ENCODE measurements around the gene ARL1. TPM values are rescaled to one million over a fixed set of nuclear protein-coding genes. Genes with fewer than 3 reads are reported as not detected.
"Not testable (repeated sequence)": the region's sequence is repeated elsewhere in the genome, so short reads cannot be mapped to it uniquely, and the experiment has no call there.

ARL1 gene
- total RNA-seq = 29.4 and 37.3 TPM in 2 replicates

DNA sequence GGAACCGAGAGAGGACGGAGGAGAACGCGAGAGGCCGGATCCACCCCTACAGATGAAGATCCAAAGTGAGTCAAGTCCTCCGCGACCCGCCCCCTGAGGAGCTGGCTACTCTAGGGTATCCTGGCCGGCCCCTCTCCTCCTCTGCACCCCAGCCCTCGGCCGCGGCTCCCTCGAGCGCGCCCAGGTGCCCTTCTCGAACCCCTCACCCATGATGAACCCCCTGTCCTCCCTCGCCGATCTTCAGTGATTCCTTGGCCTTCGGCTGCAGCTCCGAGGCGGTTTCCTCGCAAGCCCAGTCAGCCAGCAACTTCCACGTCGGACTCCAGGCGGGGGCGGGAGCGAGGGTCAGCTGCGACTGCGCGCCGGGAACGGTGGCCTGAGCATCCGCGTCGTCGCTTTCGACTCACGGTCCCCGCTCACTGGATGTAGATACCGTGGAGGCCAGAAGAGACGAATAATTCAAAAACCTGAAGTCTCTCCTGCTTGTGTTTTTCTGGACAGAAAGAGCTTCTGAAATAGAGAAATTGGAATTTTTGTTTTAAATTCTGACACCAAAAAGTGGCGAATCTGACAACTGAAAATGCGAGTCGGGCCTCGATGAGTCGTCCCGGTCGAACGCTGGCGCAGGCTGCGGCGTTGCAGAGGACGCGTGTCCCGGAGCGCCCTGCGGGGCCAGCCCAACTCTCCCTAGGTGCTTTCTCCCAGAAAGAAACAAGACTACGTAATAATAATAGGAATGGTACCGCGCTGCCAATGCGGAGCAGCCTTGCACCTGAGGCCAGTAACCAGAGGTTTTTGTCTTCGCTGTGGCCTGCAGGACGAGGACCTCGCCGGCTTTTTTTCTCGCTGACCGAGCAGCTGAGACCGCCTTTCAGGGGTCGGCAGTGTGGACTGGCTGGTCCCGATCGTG, at the start of gene ARL1:
TSS of gene ARL1 (minus strand) at position 337 of the 910 bp plus-strand sequence. CDS start at position 210, 127 bp downstream.
- peak; percentile 92 to 96 for DNase-seq (ENCODE audit: low read depth in 2 of 2)

DNA sequence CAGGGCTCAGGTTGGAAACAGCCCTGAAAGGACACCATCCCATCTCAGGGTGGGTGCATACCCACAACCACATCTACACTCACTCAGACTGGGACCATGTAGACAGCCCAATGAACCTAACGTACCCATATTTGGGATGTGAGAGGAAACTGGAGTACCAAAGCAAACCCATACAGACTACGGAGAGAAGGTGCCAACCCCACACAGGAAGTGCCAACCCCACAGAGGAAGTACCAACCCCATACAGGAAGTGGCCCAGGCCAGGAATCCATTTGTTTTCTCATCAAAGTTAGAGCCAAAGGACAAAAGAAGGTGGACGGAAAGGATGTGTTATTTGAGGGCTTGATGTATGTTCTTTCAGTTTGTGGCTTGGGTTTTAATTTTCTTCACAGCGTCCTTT, 48.1 kb upstream of the ARL1 start:
- no peak for DNase-seq (ENCODE audit: low read depth in 2 of 2)

DNA sequence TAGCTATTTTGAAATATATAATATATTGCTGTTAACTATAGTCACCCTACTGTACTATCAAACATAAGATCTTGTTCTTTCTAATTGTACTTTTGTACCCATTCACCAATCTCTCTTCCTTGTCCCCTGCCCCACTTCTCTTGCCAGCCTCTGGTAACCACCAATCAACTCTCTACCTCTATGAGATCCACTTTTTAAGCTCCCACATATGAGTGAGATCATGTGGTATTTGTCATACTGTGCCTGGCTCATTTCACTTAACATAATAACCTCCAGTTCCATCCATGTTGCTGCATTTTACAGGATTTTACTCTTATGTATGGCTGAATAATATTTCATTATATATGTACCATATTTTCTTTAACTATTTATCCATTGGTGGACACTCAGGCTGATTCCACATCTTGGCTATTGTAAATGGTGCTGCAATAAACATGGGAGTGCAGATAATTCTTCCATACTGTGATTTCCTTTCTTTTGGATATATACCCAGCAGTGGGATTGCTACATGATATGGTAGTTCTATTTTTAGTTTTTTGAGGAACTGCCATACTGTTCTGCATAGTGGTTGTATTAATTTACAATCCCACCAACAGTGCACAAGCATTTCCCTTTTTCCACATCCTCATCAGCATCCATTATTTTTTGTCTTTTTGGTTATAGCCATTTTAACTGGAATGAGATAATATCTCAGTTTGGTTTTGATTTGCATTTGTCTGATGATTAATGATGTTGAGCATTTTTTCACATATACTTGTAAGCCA, 34.1 kb upstream of the ARL1 start:
- DNase-seq (ENCODE audit: low read depth in 2 of 2) = no peak

DNA sequence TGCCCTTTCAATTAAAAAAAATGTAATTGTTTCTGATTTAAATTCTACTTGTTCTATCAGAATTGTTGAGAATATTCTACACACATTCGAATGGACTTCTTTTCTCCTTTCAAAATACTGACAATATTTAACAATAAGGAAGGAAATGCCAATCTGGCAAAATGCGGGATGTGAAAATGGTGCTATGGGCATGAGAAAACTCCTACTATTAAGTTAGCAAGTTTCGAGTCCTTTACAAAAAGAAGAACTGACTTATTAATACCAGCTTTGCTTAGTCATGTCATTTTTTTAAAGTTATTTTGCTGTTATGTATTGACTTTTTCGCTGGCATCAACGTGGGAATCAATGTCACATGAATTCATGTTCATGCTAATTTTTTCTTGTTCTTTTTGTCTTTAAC, 31.7 kb upstream of the ARL1 start:
- no peak for DNase-seq (ENCODE audit: low read depth in 2 of 2)

DNA sequence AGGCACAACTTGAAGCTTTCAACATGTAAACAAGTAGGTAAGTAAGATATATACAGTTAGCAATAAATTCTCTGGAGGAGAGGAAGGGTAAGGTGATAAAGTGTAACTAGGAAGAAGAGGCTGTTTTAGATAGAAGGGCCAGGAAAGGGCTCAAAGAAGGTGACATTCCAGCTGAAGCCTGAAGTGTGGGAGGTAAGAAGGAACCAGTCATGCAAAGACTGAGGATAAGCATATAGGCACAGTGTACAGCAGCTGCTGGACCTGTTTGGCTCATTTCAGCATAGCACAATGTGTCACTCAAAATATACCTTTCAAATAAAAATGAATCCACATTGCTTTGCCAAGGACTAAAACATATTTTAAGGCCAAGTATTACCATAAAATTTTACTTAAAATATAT, 28.6 kb upstream of the ARL1 start:
- no peak for DNase-seq (ENCODE audit: low read depth in 2 of 2)

DNA sequence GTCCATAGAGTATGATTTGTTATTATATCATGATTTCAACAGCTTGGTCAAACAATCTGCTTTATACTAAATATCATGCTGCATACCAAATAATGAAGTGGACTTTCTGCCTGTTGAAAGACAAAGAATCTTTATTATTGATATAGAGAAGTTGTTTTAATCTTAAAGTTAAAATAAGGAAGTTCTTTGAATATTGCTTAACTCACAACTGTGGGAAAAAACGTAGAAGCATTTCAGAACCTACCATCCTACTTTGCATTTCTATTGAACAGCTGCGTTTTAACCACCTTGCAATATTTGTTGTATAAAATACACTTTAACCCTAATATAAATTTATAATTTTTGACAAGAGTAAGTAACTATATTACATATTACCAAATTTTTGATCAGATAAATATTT, 22.9 kb upstream of the ARL1 start:
- DNase-seq (ENCODE audit: low read depth in 2 of 2) = no peak

DNA sequence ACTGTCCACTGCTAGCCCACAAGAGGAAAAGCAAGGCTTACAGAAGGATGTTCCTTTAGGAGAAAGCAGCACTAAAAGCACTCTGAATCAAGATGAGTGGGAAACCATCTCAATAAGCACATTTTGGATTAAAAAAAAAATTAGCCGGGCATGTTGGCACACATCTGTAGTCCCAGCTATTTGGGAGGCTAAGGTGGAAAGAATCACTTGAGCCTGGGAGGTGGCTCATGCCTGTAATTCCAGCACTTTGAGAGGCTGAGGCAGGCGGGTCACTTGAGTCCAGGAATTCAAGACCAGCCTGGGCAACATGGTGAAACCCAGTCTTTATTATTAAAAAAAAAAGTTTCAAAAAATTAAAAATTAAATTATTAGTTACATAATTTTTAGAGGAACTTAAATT, 17.0 kb upstream of the ARL1 start:
- DNase-seq (ENCODE audit: low read depth in 2 of 2) = no peak

DNA sequence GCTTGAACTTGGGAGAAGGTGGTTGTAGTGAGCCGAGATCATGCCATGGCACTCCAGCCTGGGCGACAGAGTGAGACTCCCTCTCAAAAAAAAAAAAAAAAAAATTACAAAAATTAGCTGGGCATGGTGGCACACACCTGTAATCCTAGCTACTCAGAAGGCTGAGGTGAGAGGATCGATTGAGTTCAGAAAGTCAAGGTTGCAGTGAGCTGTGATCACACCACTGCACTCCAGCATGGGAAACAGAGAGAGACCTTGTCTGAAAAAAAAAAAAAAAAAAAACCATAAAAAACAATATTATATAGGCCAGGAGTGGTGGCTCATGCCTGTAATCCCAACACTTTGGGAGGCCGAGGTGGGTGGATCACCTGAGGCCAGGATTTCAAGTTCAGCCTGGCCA, 14.5 kb upstream of the ARL1 start:
- not testable (repeated sequence) for DNase-seq (ENCODE audit: low read depth in 2 of 2)

DNA sequence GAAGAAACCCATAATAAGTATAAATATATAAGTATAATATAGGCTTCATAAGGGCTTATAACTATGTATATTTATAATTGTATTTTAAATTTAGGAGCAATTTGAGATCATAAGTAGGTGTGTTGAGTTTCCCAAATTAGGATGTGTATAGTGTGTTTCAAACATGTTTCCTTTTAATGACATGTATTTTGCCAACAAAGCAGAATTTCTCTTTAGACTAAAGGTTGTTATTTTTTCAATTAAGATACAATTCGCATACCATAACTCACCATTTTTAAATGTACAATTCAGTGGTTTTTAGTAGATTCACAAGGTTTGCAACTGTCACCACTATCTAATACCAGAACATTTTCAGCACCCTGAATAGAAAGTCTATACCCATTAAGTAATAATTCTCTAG, 7.7 kb upstream of the ARL1 start:
- no peak for DNase-seq (ENCODE audit: low read depth in 2 of 2)

DNA sequence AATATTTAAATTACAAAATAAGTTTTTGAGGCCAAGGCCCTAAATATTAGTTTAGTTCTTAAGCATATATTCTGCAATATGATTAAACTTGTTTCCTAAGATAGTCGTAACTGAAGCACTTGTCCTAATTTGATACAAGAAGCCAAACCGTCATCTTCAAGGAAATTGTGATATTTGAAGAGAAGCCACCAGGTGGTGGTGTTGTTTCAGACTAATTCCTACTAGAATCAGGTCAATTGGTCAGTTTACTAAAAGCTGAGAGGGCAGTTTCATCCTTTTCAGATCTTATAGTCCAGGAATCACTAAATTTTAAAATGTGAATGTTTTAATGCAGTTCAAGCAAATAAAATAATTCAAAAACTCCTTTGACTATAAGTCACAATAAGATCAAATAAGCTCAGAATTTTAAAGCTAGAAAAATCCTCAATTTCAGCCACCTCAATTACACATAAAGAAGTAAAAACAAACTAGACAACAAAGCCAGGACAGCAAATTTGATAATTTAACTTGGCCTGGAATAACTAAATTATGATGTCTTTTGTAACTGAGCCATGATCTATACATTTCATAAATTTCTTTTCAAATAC, 7.1 kb upstream of the ARL1 start:
- peak; percentile 58 to 71 for DNase-seq (ENCODE audit: low read depth in 2 of 2)

DNA sequence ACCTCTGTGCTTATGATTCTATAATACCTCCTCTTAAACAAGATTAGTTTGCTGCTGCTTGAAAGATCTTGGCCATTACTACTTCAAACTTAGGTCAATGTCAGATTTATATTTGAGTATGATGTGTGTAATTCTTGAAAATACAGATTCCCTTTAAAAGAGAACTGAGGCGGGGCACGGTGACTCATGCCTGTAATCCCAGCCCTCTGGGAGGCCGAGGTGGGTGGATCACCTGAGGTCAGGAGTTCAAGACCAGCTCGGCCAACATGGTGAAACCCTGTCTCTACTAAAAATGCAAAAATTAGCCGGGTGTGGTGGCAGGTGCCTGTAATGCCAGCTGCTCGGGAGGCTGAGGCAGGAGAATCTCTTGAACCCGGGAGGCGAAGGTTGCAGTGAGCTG, 2.6 kb upstream of the ARL1 start:
- not testable (repeated sequence) for DNase-seq (ENCODE audit: low read depth in 2 of 2)

DNA sequence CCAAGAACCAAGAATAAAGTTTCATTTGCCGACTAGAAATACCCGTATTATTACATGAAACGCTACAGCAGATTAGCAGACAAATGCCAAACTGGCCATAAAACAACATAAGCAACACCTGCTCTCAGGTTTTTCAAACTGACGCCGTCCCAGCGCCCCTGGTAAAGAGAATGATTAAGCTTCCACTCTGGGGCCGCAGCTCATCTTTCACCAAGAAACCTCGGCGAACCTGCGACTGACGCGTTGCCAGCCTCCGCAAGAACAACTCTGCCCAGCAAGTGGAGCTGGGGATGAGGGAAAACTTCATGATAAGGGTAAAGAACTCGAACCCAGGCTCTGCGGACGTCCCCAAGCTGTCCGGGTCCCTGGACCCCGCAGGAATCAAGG, 530 bp downstream of the ARL1 start:
- DNase-seq (ENCODE audit: low read depth in 2 of 2) = peak in 1 of 2 donors; percentile 31

DNA sequence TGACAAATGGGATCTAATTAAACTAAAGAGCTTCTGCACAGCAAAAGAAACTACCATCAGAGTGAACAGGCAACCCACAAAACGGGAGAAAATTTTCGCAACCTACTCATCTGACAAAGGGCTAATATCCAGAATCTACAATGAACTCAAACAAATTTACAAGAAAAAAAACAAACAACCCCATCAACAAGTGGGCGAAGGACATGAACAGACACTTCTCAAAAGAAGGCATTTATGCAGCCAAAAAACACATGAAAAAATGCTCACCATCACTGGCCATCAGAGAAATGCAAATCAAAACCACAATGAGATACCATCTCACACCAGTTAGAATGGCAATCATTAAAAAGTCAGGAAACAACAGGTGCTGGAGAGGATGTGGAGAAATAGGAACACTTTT, 16.4 kb downstream of the ARL1 start:
- DNase-seq (ENCODE audit: low read depth in 2 of 2) = not testable (repeated sequence)

DNA sequence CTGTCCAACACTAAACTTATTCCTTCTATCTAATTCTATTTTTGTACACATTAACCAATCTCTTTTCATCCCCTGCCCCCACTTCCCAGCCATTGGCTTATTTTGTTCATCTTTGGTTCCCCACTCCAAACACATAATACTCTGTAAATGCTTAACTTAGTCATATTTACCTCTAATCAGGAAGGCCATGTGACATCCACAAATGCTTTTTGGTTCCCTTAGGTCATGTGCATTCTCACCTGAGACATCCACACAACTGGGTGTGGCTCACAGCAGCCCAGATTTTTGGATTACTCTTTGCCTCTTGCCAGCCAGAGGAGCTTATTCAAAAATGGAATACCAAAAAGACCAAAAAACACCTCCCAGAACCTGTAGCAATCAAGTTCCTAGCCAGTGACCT, 28.4 kb downstream of the ARL1 start:
- no peak for DNase-seq (ENCODE audit: low read depth in 2 of 2)

DNA sequence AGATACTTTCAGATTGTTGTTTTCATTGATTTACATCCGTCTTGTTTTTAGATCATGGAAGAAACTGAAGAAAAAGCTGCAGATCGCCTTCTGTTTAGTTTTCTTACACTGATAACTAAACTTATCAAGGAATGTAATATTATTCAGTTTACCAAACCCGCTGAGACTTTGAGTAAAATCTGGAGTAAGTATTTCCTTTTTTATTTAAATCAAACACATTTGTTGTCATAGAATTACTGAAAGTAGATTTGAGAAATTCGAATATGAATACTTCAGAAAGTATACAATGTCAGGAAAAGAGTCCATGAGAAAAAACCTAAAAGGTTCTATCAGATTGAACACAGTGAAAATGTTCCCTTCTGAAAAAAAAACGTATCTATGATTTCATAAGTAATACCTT, 32.0 kb downstream of the ARL1 start:
- DNase-seq (ENCODE audit: low read depth in 2 of 2) = no peak

DNA sequence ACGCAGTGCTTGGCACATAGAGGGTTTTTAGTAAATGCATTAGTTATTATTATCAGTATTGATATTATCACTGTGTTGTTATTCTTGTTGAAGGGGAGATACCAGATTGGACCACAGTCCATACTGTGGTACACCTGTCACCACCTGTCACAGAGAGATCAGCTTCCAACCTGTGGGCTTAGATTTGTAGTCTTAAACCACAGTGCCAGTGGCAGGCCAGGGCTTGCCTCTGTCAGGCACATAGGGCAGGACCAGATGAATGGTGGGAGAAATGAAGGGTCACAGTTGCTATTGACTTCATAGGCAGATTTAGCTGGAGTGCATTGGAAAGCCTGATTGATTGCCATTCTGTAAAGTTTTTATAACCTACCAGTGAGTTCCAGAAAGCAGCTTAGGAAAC, 35.1 kb downstream of the ARL1 start:
- DNase-seq (ENCODE audit: low read depth in 2 of 2) = no peak

DNA sequence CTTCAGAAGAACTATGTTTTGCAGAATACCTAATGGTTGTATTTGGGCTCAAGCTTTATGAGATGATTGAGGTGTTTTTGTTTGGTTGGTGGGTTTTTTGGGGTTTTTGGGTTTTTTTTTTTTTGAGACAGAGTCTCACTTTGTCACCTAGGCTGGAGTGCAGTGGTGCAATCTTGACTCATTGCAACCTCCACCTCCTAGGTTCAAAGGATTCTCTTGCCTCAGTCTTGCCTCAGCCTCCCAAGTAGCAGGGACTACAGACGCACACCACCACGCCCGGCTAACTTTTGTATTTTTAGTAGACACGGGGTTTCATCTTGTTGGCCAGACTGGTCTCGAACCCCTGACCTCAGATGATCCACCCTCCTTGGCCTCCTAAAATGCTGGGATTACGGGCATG, 39.6 kb downstream of the ARL1 start:
- DNase-seq (ENCODE audit: low read depth in 2 of 2) = no peak

DNA sequence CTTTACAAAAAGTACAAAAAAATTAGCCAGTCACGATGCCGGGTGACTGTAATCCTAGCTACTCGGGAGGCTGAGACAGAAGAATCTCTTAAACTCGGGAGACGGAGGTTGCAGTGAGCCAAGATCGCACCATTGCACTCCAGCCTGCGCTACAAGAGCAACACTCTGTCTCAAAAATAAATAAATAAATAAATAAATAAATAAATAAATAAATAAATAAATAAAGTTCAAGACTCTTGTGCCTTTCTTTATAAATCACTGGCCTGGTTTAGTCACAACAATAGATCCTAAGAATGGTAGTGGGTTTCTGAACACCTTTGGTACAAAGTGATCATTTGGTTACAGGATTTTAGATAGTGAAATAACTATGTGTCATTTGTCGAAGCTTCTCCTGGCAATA, 46.1 kb downstream of the ARL1 start:
- DNase-seq (ENCODE audit: low read depth in 2 of 2) = no peak

DNA sequence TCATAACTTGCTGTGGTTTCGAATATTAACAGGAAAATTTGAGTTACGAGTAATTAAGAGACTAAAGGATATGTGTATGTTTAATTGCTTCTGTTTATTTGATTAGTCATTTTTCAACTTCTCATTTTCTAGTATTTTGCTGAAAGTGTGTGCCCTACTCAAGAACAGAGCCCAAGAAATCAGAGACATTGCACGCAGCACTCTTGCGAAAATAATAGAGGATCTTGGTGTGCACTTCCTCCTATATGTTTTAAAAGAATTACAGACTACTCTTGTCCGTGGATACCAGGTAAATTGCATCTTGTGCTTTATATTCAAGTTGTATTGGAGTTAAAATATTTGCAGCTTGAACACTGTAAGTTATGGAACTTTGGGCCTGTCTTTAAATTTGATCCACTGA, 50.8 kb downstream of the ARL1 start:
- no peak for DNase-seq (ENCODE audit: low read depth in 2 of 2)

DNA sequence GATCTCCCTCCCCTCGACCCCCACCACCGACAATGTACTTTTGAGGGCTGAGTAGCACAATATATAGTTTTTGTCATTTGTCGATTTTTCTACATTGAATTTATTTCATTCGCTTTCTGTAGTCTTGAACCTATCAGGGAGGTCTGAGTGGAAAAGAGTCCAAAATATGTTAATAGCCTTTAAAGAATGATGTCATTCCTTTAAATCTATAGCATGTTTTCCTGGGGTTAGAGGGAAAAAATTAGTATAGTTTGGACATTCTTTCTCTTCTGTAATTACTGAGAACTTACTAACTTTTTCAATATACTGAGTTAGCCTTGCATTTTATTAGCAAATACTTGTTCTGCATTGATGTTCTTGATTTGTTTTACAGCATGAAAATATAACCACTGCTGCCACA, 55.9 kb downstream of the ARL1 start:
- no peak for DNase-seq (ENCODE audit: low read depth in 2 of 2)

DNA sequence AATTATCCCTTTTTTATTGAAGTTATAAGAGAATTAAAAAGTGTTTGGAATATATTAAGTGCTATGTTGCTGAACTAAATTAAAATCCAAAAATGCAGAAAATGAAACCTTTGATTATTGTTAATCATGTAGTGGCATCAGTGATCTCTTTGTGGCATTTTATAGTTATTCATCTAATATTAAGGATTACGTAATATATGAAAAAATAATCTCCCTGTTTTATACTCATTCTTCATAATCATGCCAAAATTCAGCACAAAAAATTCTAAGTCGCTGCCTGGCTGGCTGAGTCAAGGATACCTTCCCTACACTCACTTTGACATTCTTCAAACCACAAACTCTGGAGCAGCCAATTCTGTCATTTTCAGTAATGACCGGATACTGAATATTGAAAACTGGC, 63.7 kb downstream of the ARL1 start:
- no peak for DNase-seq (ENCODE audit: low read depth in 2 of 2)
